COLO668 (cell line): ENCODE data around the gene BLM.
"Not testable (repeated sequence)": the region's sequence is repeated elsewhere in the genome, so short reads cannot be mapped to it uniquely, and the experiment has no call there.

Experiments
- DNase-seq: peaks from one replicate; lab custom pipeline; 2025; ENCODE audit not compliant: unreplicated experiment; lab: John Stamatoyannopoulos, UW

BLM gene

GRCh38 chr15:90730290-90730689 is 13.1 kb downstream of the BLM start:
- no peak for DNase-seq

GRCh38 chr15:90735923-90736322 is 18.8 kb downstream of the BLM start:
- no peak for DNase-seq

- DNase-seq: not testable (repeated sequence)
Measured at GRCh38 chr15:90740545-90740944, 23.4 kb downstream of the BLM start.

- no peak for DNase-seq
Measured at GRCh38 chr15:90742087-90742486, 24.9 kb downstream of the BLM start.

- no peak for DNase-seq
Measured at GRCh38 chr15:90743407-90743806, 26.3 kb downstream of the BLM start.

- no peak for DNase-seq
Measured at GRCh38 chr15:90744759-90745402, 27.7 kb downstream of the BLM start.

- no peak for DNase-seq
Measured at GRCh38 chr15:90749754-90750153, 32.6 kb downstream of the BLM start.

- no peak for DNase-seq
Measured at GRCh38 chr15:90750186-90750585, 33.0 kb downstream of the BLM start.

GRCh38 chr15:90751300-90751825 is 34.2 kb downstream of the BLM start:
- DNase-seq: no peak

- DNase-seq: no peak
Measured at GRCh38 chr15:90756916-90757315, 39.8 kb downstream of the BLM start.

- DNase-seq: no peak
Measured at GRCh38 chr15:90757461-90757860, 40.3 kb downstream of the BLM start.

- DNase-seq: no peak
Measured at GRCh38 chr15:90760661-90761232, 43.6 kb downstream of the BLM start.

GRCh38 chr15:90761629-90762028 is 44.5 kb downstream of the BLM start:
- no peak for DNase-seq

- no peak for DNase-seq
Measured at GRCh38 chr15:90762109-90762508, 45.0 kb downstream of the BLM start.

GRCh38 chr15:90763366-90764099 is 46.4 kb downstream of the BLM start:
- DNase-seq: no peak

GRCh38 chr15:90765531-90765930 is 48.4 kb downstream of the BLM start:
- DNase-seq: no peak

GRCh38 chr15:90765966-90766365 is 48.8 kb downstream of the BLM start:
- no peak for DNase-seq

GRCh38 chr15:90769375-90769774 is 52.2 kb downstream of the BLM start:
- no peak for DNase-seq

- no peak for DNase-seq
Measured at GRCh38 chr15:90773485-90773884, 56.3 kb downstream of the BLM start.

GRCh38 chr15:90774731-90775514 is 57.8 kb downstream of the BLM start:
- no peak for DNase-seq

- no peak for DNase-seq
Measured at GRCh38 chr15:90780916-90781315, 63.8 kb downstream of the BLM start.
